HepG2 (cell line): ENCODE data around the gene MESD. TPM values are rescaled to one million over a fixed set of nuclear protein-coding genes. Genes with fewer than 3 reads are reported as not detected.

Experiments used
- ATAC-seq: fragments of 200-7000 bp; cut with Tn5 transposase; 3 replicates; pipeline ENCODE4 v1.9.1; 2020; ENCODE audit warnings: mild to moderate bottlenecking, moderate library complexity
- BruUV-seq: library from RNA; stranded (reverse); fragments of 400-500 nt; replicated peaks from 2 replicates; lab custom pipeline; 2021; lab: Mats Ljungman, UMichigan
- CTCF ChIA-PET: fragments of 300-600 bp; formaldehyde crosslinking; extraction: SDS; loops from one replicate; lab custom pipeline; 2021; ENCODE audit warnings: low total read pairs, inconsistent platforms, low intra/inter-chr PET ratio; lab: Yijun Ruan, JAX
- POLR2A ChIA-PET: fragments of 350-600 bp; sonication (Branson Sonifier 250); formaldehyde crosslinking; loops from one replicate; lab custom pipeline; 2020; ENCODE audit warnings: antibody characterized with exemption, inconsistent platforms; lab: Yijun Ruan, JAX
- DNase-seq: peaks from one replicate; pipeline ENCODE4 v3.0.0-alpha.2; 2015; ENCODE audit warnings: low spot score
- FAIRE-seq: peaks from 3 replicates; lab custom pipeline; 2011; peaks lifted over from hg19 to GRCh38; lab: Jason Lieb, UNC
- H2AFZ ChIP-seq: one replicate; pipeline ENCODE4 v1.6.1; 2011; ENCODE audit warnings: low read length, inconsistent platforms
- H3K27ac ChIP-seq: fragments of 300-600 bp; 3 replicates; pipeline ENCODE4 v1.8.0; 2011; ENCODE audit warnings: mixed run types, mild to moderate bottlenecking, mixed read lengths, low read length, inconsistent platforms; ENCODE audit not compliant: insufficient read depth; ENCODE audit errors: extremely low read length
- H3K27me3 ChIP-seq, 2 experiments: fragments of 200-600 bp in 1 of 2; 2 replicates in 1 of 2; 3 replicates in 1 of 2; pipeline versions ENCODE4 v1.6.0 to v1.8.0; 2011; ENCODE audit warnings: low read length in 2 of 2, mild to moderate bottlenecking in 2 of 2, moderate library complexity in 2 of 2, inconsistent platforms in 1 of 2; ENCODE audit not compliant: insufficient read depth in 2 of 2, control insufficient read depth in 1 of 2
- H3K36me3 ChIP-seq, 2 experiments: fragments of 200-600 bp in 1 of 2; replicated peaks in 1 of 2; 2 replicates in 1 of 2; 3 replicates in 1 of 2; pipeline versions ENCODE4 v1.5.1 to v1.8.0; 2011; ENCODE audit warnings: low read length in 2 of 2, inconsistent platforms in 1 of 2; ENCODE audit not compliant: insufficient read depth in 2 of 2, control insufficient read depth in 1 of 2
- H3K4me1 ChIP-seq: 2 replicates; pipeline ENCODE4 v1.5.1; 2012; ENCODE audit warnings: low read length, inconsistent platforms; ENCODE audit not compliant: insufficient read depth
- H3K4me2 ChIP-seq: 2 replicates; pipeline ENCODE4 v1.6.0; 2011; ENCODE audit warnings: low read depth, low read length, inconsistent platforms
- H3K4me3 ChIP-seq, 3 experiments: fragments of 200-600 bp in 1 of 3; sonication (generic), shearing (Covaris generic) in 1 of 3; replicated peaks in 1 of 3; 2 replicates each; pipeline ENCODE4 v1.5.1; 2011 to 2016; ENCODE audit warnings: low read length in 3 of 3, inconsistent platforms in 2 of 3, low read depth in 2 of 3, mild to moderate bottlenecking in 2 of 3, control low read depth in 1 of 3, mixed read lengths in 1 of 3; ENCODE audit not compliant: insufficient read depth in 1 of 3
- H3K79me2 ChIP-seq: one replicate; pipeline ENCODE4 v1.6.1; 2011; ENCODE audit warnings: low read length, inconsistent platforms; ENCODE audit not compliant: insufficient read depth
- H3K9ac ChIP-seq: 2 replicates; pipeline ENCODE4 v1.6.0; 2011; ENCODE audit warnings: mild to moderate bottlenecking, low read depth, low read length, inconsistent platforms; ENCODE audit not compliant: insufficient read depth
- H3K9me3 ChIP-seq: 2 replicates; pipeline ENCODE4 v1.5.1; 2012; ENCODE audit warnings: mild to moderate bottlenecking, low read length
- H4K20me1 ChIP-seq: 2 replicates; pipeline ENCODE4 v1.6.0; 2011; ENCODE audit warnings: inconsistent platforms, mild to moderate bottlenecking, low read length, moderate library complexity; ENCODE audit not compliant: insufficient read depth
- BRD4 ChIP-seq: sonication (generic); formaldehyde crosslinking; IDR thresholded peaks from 2 replicates; pipeline ENCODE4 v1.4.0; 2020; ENCODE audit warnings: missing genetic modification reagents
- EEA1 ChIP-seq: sonication (generic); formaldehyde crosslinking; IDR thresholded peaks from 2 replicates; pipeline ENCODE4 v1.5.1; 2020; ENCODE audit warnings: mild to moderate bottlenecking, missing genetic modification reagents, borderline replicate concordance
- FOXK1 ChIP-seq: sonication (generic); formaldehyde crosslinking; IDR thresholded peaks from 2 replicates; pipeline ENCODE4 v1.4.0; 2020; ENCODE audit warnings: low read depth, missing genetic modification reagents, borderline replicate concordance
- HNF4G ChIP-seq, 2 experiments: sonication (generic) in 1 of 2; formaldehyde crosslinking in 1 of 2; IDR thresholded peaks; 2 replicates each; pipeline versions ENCODE4 v1.4.0 to v1.6.1; 2011 to 2020; ENCODE audit warnings: borderline replicate concordance in 2 of 2, low read depth in 2 of 2, mild to moderate bottlenecking in 2 of 2, low read length in 1 of 2, missing genetic modification reagents in 1 of 2, moderate library complexity in 1 of 2
- JUNB ChIP-seq: sonication (generic); formaldehyde crosslinking; IDR thresholded peaks from 2 replicates; pipeline ENCODE4 v1.8.0; 2022; ENCODE audit warnings: missing genetic modification reagents, mild to moderate bottlenecking, borderline replicate concordance
- RXRB ChIP-seq: IDR thresholded peaks from 2 replicates; pipeline ENCODE4 v1.6.1; 2016; ENCODE audit warnings: borderline replicate concordance, missing genetic modification reagents, missing compliant biosample characterization
- SRSF1 ChIP-seq: fragments of 200-400 bp; formaldehyde crosslinking; optimal IDR thresholded peaks from 2 replicates; pipeline ENCODE3; 2017; ENCODE audit warnings: mild to moderate bottlenecking, low read depth, low read length, moderate library complexity
- ZBTB7B ChIP-seq: sonication (generic); formaldehyde crosslinking; IDR thresholded peaks from 2 replicates; pipeline ENCODE4 v1.4.0; 2020; ENCODE audit warnings: missing genetic modification reagents
- ZNF329 ChIP-seq: sonication (generic); formaldehyde crosslinking; IDR thresholded peaks from 2 replicates; pipeline ENCODE4 v1.9.0; 2021; ENCODE audit warnings: low read depth, mild to moderate bottlenecking, missing genetic modification reagents
- ZZZ3 ChIP-seq: sonication (generic); formaldehyde crosslinking; IDR thresholded peaks from 2 replicates; pipeline ENCODE4 v1.4.0; 2020; ENCODE audit warnings: missing genetic modification reagents, mild to moderate bottlenecking, borderline replicate concordance
- WGBS: methylation state at CpG from one replicate; pipeline ENCODE4 v1.1.6; 2017; ENCODE audit warnings: low lambda C conversion rate; 5-methylcytosine and 5-hydroxymethylcytosine counted together
- in situ Hi-C: cut with HindIII; loops from 2 replicates; pipeline ENCODE4 v1.10.0; 2017; ENCODE audit warnings: low pct_unique_long_range_greater_than_20kb; ENCODE audit not compliant: extremely low pct_ligation_motif_present
- intact Hi-C: fragments of 100-400 bp; cut with micrococcal nuclease; formaldehyde crosslinking; loops from one replicate; pipeline ENCODE4 v1.10.0; 2022; ENCODE audit not compliant: unreplicated experiment
- polyA plus RNA-seq, 8 experiments: library from polyadenylated mRNA; depleted of rRNA in 3 of 8; stranded (reverse) in 7 of 8; unstranded in 1 of 8; fragments of >200 nt; fragmentation: Illumina TruSeq in 4 of 8; extraction: Trizol in 4 of 8; gene quantifications; 2 replicates each; pipeline versions ENCODE4 v1.2.1 to v1.2.3, GENCODE V29; 2011 to 2016; ENCODE audit warnings: low read depth in 4 of 8, missing spikeins in 1 of 8, mixed read lengths in 1 of 8; ENCODE audit not compliant: insufficient read depth in 1 of 8
- total RNA-seq, 5 experiments: library from RNA; depleted of rRNA; stranded (reverse); fragments of >200 nt; fragmentation: Illumina TruSeq; extraction: Trizol; gene quantifications; 2 replicates each; pipeline ENCODE4 v1.2.3, GENCODE V29; 2016; ENCODE audit warnings: low read depth in 1 of 5
- TF ChIP-seq, protein P1 (sequence below): fragments of 450-650 bp; IDR thresholded peaks from 2 replicates; pipeline ENCODE4 v1.6.1; 2017
- TF ChIP-seq, protein P2 (sequence below): IDR thresholded peaks from 2 replicates; pipeline ENCODE4 v1.6.1; 2016; ENCODE audit warnings: low read depth, missing genetic modification reagents, missing compliant biosample characterization
- TF ChIP-seq, protein P3 (sequence below): sonication (generic); formaldehyde crosslinking; IDR thresholded peaks from 2 replicates; pipeline ENCODE4 v1.8.0; 2022; ENCODE audit warnings: low read depth, missing genetic modification reagents
- TF ChIP-seq, protein P4 (sequence below): sonication (generic); formaldehyde crosslinking; IDR thresholded peaks from 2 replicates; pipeline ENCODE4 v1.4.0; 2020; ENCODE audit warnings: missing genetic modification reagents

The MESD gene
- total and polyA plus RNA-seq, 2 of the 13 experiments (the other 11 are each of a cell fraction or from before 2014, with no cell fraction given), result 18.0 to 46.2 TPM

DNA sequence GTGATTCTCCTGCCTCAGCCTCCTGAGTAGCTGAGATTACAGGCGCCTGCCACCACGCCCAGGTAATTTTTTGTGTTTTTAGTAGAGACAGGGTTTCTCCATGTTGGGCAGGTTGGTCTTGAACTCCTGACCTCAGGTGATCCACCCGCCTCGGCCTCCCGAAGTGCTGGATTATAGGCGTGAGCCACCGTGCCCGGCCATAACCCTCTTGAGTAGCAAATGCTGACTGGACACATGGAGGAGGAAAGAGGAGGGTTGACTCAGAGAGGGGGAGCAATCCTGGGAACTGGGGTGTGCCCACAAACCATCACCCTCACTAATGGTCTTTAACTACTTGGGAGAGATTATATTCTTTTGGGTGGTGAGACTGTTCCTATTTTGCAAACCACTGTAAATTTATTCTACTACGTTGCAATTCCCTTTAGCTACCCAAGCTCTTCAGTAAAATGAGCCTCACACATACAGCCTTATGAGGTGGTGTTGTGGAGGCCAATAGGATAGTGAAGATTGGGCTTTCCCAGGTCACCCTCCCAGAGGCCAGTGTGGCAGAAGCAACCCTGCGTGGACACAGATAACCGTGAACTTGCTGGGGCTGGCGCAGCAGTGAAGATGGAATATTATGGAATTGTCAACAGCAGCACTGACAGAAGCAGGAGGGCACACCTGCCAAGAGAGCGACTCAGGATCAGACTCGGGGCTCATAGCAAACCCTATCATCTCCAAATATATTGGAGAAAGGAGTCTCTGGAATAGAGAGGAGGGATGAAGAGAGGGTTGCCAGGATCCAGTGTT, 48.5 kb upstream of the MESD start:
- no peak overlapping the region for H3K27ac ChIP-seq
- intact Hi-C loops, result no loop called here
- BruUV-seq, result no TSS peak
- no peak for ATAC-seq
- no peak overlapping the region for H2AFZ ChIP-seq
- ChIA-PET CTCF (no interaction called here), POLR2A (no interaction called here)
- in situ Hi-C loops, result no loop called here
- DNase-seq, result no peak
- H3K9ac ChIP-seq, result no peak overlapping the region
- no peaks in the 10 kb centered on the region for H3K9me3 ChIP-seq
- H3K4me3 ChIP-seq, result no peak overlapping the region
- H3K79me2 ChIP-seq, result no peaks in the 10 kb centered on the region
- FAIRE-seq, result no peak
- H3K4me2 ChIP-seq, result no peak overlapping the region
- H4K20me1 ChIP-seq, result no peaks in the 10 kb centered on the region
- WGBS, result 43% methylated on average over 14 of the region's 14 CpGs
- H3K27me3 ChIP-seq, result no peaks in the 10 kb centered on the region; a peak in 2 of 5 replicates
- no peaks in the 10 kb centered on the region for H3K4me1 ChIP-seq
- H3K36me3 ChIP-seq, result no peaks in the 10 kb centered on the region
- no peak for TF ChIP-seq FOXK1 (CRISPR knock-in tag)
- TF ChIP-seq SRSF1, result no peak
- TF ChIP-seq EEA1, result no peak
- TF ChIP-seq, protein P1, sequence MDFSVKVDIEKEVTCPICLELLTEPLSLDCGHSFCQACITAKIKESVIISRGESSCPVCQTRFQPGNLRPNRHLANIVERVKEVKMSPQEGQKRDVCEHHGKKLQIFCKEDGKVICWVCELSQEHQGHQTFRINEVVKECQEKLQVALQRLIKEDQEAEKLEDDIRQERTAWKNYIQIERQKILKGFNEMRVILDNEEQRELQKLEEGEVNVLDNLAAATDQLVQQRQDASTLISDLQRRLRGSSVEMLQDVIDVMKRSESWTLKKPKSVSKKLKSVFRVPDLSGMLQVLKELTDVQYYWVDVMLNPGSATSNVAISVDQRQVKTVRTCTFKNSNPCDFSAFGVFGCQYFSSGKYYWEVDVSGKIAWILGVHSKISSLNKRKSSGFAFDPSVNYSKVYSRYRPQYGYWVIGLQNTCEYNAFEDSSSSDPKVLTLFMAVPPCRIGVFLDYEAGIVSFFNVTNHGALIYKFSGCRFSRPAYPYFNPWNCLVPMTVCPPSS, result no peak
- TF ChIP-seq, protein P2, sequence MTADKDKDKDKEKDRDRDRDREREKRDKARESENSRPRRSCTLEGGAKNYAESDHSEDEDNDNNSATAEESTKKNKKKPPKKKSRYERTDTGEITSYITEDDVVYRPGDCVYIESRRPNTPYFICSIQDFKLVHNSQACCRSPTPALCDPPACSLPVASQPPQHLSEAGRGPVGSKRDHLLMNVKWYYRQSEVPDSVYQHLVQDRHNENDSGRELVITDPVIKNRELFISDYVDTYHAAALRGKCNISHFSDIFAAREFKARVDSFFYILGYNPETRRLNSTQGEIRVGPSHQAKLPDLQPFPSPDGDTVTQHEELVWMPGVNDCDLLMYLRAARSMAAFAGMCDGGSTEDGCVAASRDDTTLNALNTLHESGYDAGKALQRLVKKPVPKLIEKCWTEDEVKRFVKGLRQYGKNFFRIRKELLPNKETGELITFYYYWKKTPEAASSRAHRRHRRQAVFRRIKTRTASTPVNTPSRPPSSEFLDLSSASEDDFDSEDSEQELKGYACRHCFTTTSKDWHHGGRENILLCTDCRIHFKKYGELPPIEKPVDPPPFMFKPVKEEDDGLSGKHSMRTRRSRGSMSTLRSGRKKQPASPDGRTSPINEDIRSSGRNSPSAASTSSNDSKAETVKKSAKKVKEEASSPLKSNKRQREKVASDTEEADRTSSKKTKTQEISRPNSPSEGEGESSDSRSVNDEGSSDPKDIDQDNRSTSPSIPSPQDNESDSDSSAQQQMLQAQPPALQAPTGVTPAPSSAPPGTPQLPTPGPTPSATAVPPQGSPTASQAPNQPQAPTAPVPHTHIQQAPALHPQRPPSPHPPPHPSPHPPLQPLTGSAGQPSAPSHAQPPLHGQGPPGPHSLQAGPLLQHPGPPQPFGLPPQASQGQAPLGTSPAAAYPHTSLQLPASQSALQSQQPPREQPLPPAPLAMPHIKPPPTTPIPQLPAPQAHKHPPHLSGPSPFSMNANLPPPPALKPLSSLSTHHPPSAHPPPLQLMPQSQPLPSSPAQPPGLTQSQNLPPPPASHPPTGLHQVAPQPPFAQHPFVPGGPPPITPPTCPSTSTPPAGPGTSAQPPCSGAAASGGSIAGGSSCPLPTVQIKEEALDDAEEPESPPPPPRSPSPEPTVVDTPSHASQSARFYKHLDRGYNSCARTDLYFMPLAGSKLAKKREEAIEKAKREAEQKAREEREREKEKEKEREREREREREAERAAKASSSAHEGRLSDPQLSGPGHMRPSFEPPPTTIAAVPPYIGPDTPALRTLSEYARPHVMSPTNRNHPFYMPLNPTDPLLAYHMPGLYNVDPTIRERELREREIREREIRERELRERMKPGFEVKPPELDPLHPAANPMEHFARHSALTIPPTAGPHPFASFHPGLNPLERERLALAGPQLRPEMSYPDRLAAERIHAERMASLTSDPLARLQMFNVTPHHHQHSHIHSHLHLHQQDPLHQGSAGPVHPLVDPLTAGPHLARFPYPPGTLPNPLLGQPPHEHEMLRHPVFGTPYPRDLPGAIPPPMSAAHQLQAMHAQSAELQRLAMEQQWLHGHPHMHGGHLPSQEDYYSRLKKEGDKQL, result no peak
- no peak for TF ChIP-seq RXRB
- TF ChIP-seq, protein P3, sequence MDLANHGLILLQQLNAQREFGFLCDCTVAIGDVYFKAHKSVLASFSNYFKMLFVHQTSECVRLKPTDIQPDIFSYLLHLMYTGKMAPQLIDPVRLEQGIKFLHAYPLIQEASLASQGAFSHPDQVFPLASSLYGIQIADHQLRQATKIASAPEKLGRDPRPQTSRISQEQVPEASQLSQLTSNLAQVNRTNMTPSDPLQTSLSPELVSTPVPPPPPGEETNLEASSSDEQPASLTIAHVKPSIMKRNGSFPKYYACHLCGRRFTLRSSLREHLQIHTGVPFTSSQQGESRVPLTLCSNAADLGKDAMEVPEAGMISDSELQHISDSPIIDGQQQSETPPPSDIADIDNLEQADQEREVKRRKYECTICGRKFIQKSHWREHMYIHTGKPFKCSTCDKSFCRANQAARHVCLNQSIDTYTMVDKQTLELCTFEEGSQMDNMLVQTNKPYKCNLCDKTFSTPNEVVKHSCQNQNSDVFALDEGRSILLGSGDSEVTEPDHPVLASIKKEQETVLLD (CRISPR knock-in tag), result no peak
- TF ChIP-seq ZZZ3 (CRISPR knock-in tag), result no peak
- no peak for TF ChIP-seq HNF4G (IDR thresholded peaks at IDR 0.05; ENCODE audit: borderline replicate concordance, low read depth, low read length)
- no peak for TF ChIP-seq HNF4G (CRISPR knock-in tag; IDR thresholded peaks at IDR 0.05; ENCODE audit: borderline replicate concordance, low read depth)
- TF ChIP-seq ZNF329 (CRISPR knock-in tag), result no peak
- TF ChIP-seq BRD4 (CRISPR knock-in tag), result no peak
- TF ChIP-seq, protein P4, sequence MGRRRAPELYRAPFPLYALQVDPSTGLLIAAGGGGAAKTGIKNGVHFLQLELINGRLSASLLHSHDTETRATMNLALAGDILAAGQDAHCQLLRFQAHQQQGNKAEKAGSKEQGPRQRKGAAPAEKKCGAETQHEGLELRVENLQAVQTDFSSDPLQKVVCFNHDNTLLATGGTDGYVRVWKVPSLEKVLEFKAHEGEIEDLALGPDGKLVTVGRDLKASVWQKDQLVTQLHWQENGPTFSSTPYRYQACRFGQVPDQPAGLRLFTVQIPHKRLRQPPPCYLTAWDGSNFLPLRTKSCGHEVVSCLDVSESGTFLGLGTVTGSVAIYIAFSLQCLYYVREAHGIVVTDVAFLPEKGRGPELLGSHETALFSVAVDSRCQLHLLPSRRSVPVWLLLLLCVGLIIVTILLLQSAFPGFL (CRISPR knock-in tag), result no peak
- TF ChIP-seq JUNB, result no peak
- TF ChIP-seq ZBTB7B, result no peak
